K562 (cell line): ENCODE data around the gene GARNL3. TPM values are rescaled to one million over a fixed set of nuclear protein-coding genes. Genes with fewer than 3 reads are reported as not detected.

Experiments
- ATF2 ChIP-seq: sonication (generic); formaldehyde crosslinking; IDR thresholded peaks from 2 replicates; pipeline ENCODE4 v1.8.1; 2022; ENCODE audit warnings: missing genetic modification reagents
- BRD4 ChIP-seq: fragments of 200-600 bp; sonication (generic); IDR thresholded peaks from 2 replicates; pipeline ENCODE4 v1.6.1; 2017; ENCODE audit warnings: inconsistent platforms
- CBFB ChIP-seq: sonication (generic); formaldehyde crosslinking; IDR thresholded peaks from 2 replicates; pipeline ENCODE4 v1.4.0; 2020; ENCODE audit warnings: mild to moderate bottlenecking, missing genetic modification reagents
- CREBBP ChIP-seq: IDR thresholded peaks from one replicate; pipeline ENCODE4 v1.6.1; 2012; ENCODE audit warnings: low read depth, mild to moderate bottlenecking, control low read depth, inconsistent platforms, low read length
- DLX4 ChIP-seq: fragments of 250-450 bp; sonication (Bioruptor Pico); IDR thresholded peaks from 2 replicates; pipeline ENCODE4 v1.6.1; 2021; ENCODE audit warnings: mild to moderate bottlenecking
- E2F4 ChIP-seq: sonication (generic); formaldehyde crosslinking; IDR thresholded peaks from 2 replicates; pipeline ENCODE4 v1.8.0; 2022; ENCODE audit warnings: mild to moderate bottlenecking, low read depth, missing genetic modification reagents
- E2F8 ChIP-seq: fragments of 450-650 bp; IDR thresholded peaks from 2 replicates; pipeline ENCODE4 v1.7.1; 2018; ENCODE audit warnings: mild to moderate bottlenecking, low read depth; ENCODE audit not compliant: partially characterized antibody
- KDM1A ChIP-seq, 2 experiments: fragments of 450-650 bp; IDR thresholded peaks; 2 replicates each; pipeline ENCODE4 v1.6.1; 2016; ENCODE audit warnings: mild to moderate bottlenecking in 2 of 2
- NR1H2 ChIP-seq: sonication (generic); formaldehyde crosslinking; IDR thresholded peaks from 2 replicates; pipeline ENCODE4 v1.4.0; 2020; ENCODE audit warnings: mild to moderate bottlenecking, missing genetic modification reagents
- PRDM10 ChIP-seq: fragments of 450-650 bp; IDR thresholded peaks from 2 replicates; pipeline ENCODE4 v1.6.1; 2018; ENCODE audit not compliant: partially characterized antibody
- PTBP1 ChIP-seq: fragments of 200-400 bp; formaldehyde crosslinking; IDR thresholded peaks from 2 replicates; pipeline ENCODE4 v1.6.1; 2017; ENCODE audit warnings: low read depth, low read length
- RBM17 ChIP-seq: fragments of 200-400 bp; formaldehyde crosslinking; IDR thresholded peaks from 2 replicates; pipeline ENCODE4 v1.6.1; 2017; ENCODE audit warnings: low read depth, mild to moderate bottlenecking, low read length, borderline replicate concordance
- SMARCC2 ChIP-seq: fragments of 450-650 bp; IDR thresholded peaks from 2 replicates; pipeline ENCODE4 v1.6.1; 2017; ENCODE audit warnings: antibody characterized with exemption, moderate library complexity, mild to moderate bottlenecking, low read depth
- SMARCE1 ChIP-seq: fragments of 450-650 bp; IDR thresholded peaks from 2 replicates; pipeline ENCODE4 v1.7.1; 2016; ENCODE audit warnings: mild to moderate bottlenecking
- ZNF41 ChIP-seq: fragments of 250-450 bp; sonication (Bioruptor Pico); conservative IDR thresholded peaks from 2 replicates; pipeline ENCODE4 v1.4.0; 2020; ENCODE audit warnings: mild to moderate bottlenecking
- ZNF436 ChIP-seq: fragments of 250-450, 450-650 bp; sonication (Bioruptor Pico); formaldehyde crosslinking; IDR thresholded peaks from 2 replicates; pipeline ENCODE4 v1.7.0; 2020; ENCODE audit warnings: mild to moderate bottlenecking
- polyA plus RNA-seq, 8 experiments: library from polyadenylated mRNA; depleted of rRNA in 4 of 8; stranded (reverse) in 5 of 8; unstranded in 3 of 8; fragments of >200 nt; fragmentation: Nextera tagmentation in 2 of 8; fragmentation: Illumina TruSeq in 1 of 8; extraction: Ambion mirVana in 2 of 8; extraction: Trizol in 1 of 8; gene quantifications; 2 replicates each; pipeline versions ENCODE4 v1.2.1 to v1.2.3, GENCODE V29; 2011 to 2014; ENCODE audit warnings: inconsistent platforms in 1 of 8, missing spikeins in 1 of 8
- total RNA-seq, 7 experiments: library from RNA; depleted of rRNA in 6 of 7; stranded (reverse); fragments of >200 nt in 6 of 7; fragmentation: Illumina TruSeq in 2 of 7; extraction: Trizol in 2 of 7; gene quantifications; 2 replicates each; pipeline versions ENCODE4 v1.2.1 to v1.2.3, GENCODE V29; 2011 to 2021; ENCODE audit warnings: low replicate concordance in 1 of 7

GARNL3 gene
- total and polyA plus RNA-seq, 9 of the 15 experiments (the other 6 are each of a cell fraction or from before 2014, with no cell fraction given): 0.35 to 2.7 (median 1.6) TPM

- TF ChIP-seq ZNF41 (CRISPR knock-in tag) (no peak), ZNF436 (CRISPR knock-in tag) (no peak), PTBP1 (no peak), BRD4 (no peak), RBM17 (no peak), SMARCC2 (no peak), E2F4 (CRISPR knock-in tag) (no peak), E2F8 (no peak), CBFB (CRISPR knock-in tag) (no peak), SMARCE1 (no peak), KDM1A (IDR thresholded peaks at IDR 0.05) (no peak), PRDM10 (peak; percentile 75), NR1H2 (no peak), DLX4 (CRISPR knock-in tag) (no peak), CREBBP (no peak), ATF2 (CRISPR knock-in tag) (no peak)
These were observed 40.2 kb upstream of the GARNL3 start (continued) for GRCh38 chr9:127224178-127224882.
